A549 (cell line): ENCODE results near the gene NCAPH2. TPM values are rescaled to one million over a fixed set of nuclear protein-coding genes. Genes with fewer than 3 reads are reported as not detected.

Experiments
- ATAC-seq, 2 experiments: fragments of 200-7000 bp in 1 of 2; fragments of >200 bp in 1 of 2; cut with Nextera tagmentation in 1 of 2; cut with Tn5 transposase in 1 of 2; 3 replicates each; pipeline versions ENCODE4 v1.8.0 to v1.9.1; 2018 to 2020; ENCODE audit warnings: mild to moderate bottlenecking in 1 of 2, moderate library complexity in 1 of 2
- CTCF ChIA-PET: fragments of 300-600 bp; sonication (Branson Sonifier 250); formaldehyde crosslinking; extraction: SDS; loops from one replicate; lab custom pipeline; 2021; ENCODE audit warnings: antibody characterized with exemption, inconsistent platforms; lab: Yijun Ruan, JAX
- POLR2A ChIA-PET: fragments of 350-600 bp; formaldehyde crosslinking; extraction: SDS; loops from one replicate; lab custom pipeline; 2021; ENCODE audit warnings: antibody characterized with exemption, inconsistent platforms; lab: Yijun Ruan, JAX
- DNase-seq, 2 experiments: peaks; one replicate each; pipeline versions ENCODE4 v3.0.0 to v3.0.0-alpha.2; 2011 to 2016; ENCODE audit warnings: low read depth in 1 of 2, low spot score in 1 of 2
- FAIRE-seq: peaks from 2 replicates; lab custom pipeline; 2011; peaks lifted over from hg19 to GRCh38; lab: Jason Lieb, UNC
- H3K27ac ChIP-seq, 2 experiments: fragments of >200 bp; sonication (Bioruptor Twin); formaldehyde crosslinking; 3 replicates each; pipeline ENCODE4 v1.5.1; 2016 to 2017
- H3K4me1 ChIP-seq: fragments of >200 bp; sonication (Bioruptor Twin); formaldehyde crosslinking; 3 replicates; pipeline ENCODE4 v1.6.1; 2016
- H3K4me2 ChIP-seq: fragments of >200 bp; sonication (Bioruptor Twin); formaldehyde crosslinking; 3 replicates; pipeline ENCODE4 v1.6.1; 2016
- H3K4me3 ChIP-seq: fragments of >200 bp; sonication (Bioruptor Twin); formaldehyde crosslinking; 3 replicates; pipeline ENCODE4 v1.5.1; 2016
- H3K9me3 ChIP-seq: fragments of >200 bp; sonication (Bioruptor Twin); formaldehyde crosslinking; 3 replicates; pipeline ENCODE4 v1.6.1; 2016
- CEBPB ChIP-seq, 2 experiments: fragments of >200 bp in 1 of 2; sonication (Bioruptor Twin) in 1 of 2; formaldehyde crosslinking in 1 of 2; IDR thresholded peaks; 2 replicates each; pipeline ENCODE4 v1.6.1; 2012 to 2016
- CHD2 ChIP-seq: fragments of 150-350 bp; IDR thresholded peaks from 2 replicates; pipeline ENCODE4 v1.6.1; 2014; ENCODE audit warnings: low read length; ENCODE audit not compliant: partially characterized antibody
- CHD4 ChIP-seq: fragments of 200-600 bp; sonication (generic); IDR thresholded peaks from 2 replicates; pipeline ENCODE4 v1.6.1; 2016; ENCODE audit warnings: antibody characterized with exemption, mild to moderate bottlenecking, borderline replicate concordance
- EHF ChIP-seq: fragments of 250-450 bp; sonication (Bioruptor Pico); IDR thresholded peaks from 2 replicates; pipeline ENCODE4 v1.5.0; 2020; ENCODE audit warnings: mild to moderate bottlenecking
- EHMT2 ChIP-seq: fragments of 200-600 bp; sonication (generic); IDR thresholded peaks from 2 replicates; pipeline ENCODE4 v1.6.1; 2016; ENCODE audit warnings: antibody characterized with exemption, low read depth, mild to moderate bottlenecking, moderate library complexity
- EP300 ChIP-seq, 2 experiments: fragments of >200 bp; sonication (Bioruptor Twin); formaldehyde crosslinking; IDR thresholded peaks; 2 replicates in 1 of 2; 3 replicates in 1 of 2; pipeline ENCODE4 v1.6.1; 2016 to 2017
- ESRRA ChIP-seq: fragments of 150-350 bp; IDR thresholded peaks from 2 replicates; pipeline ENCODE4 v1.6.1; 2014; ENCODE audit warnings: mild to moderate bottlenecking, low read length, borderline replicate concordance
- FOSB ChIP-seq: fragments of 250-450 bp; sonication (Bioruptor Pico); IDR thresholded peaks from 2 replicates; pipeline ENCODE4 v1.5.0; 2020; ENCODE audit warnings: mild to moderate bottlenecking, moderate library complexity
- FOSL2 ChIP-seq, 2 experiments: fragments of 450-650 bp in 1 of 2; fragments of >200 bp in 1 of 2; sonication (Bioruptor Twin) in 1 of 2; formaldehyde crosslinking; IDR thresholded peaks; 2 replicates each; pipeline versions ENCODE4 v1.5.0 to v1.6.1; 2016 to 2020; ENCODE audit warnings: mild to moderate bottlenecking in 1 of 2, moderate library complexity in 1 of 2
- HOXB5 ChIP-seq: fragments of 250-450 bp; sonication (Bioruptor Pico); IDR thresholded peaks from 2 replicates; pipeline ENCODE4 v1.5.0; 2020; ENCODE audit warnings: mild to moderate bottlenecking, moderate library complexity
- KDM1A ChIP-seq: fragments of 200-600 bp; sonication (generic); IDR thresholded peaks from 2 replicates; pipeline ENCODE4 v1.6.1; 2016; ENCODE audit warnings: low read depth, mild to moderate bottlenecking
- KDM5A ChIP-seq: fragments of 200-600 bp; sonication (generic); IDR thresholded peaks from 2 replicates; pipeline ENCODE4 v1.6.1; 2016; ENCODE audit warnings: antibody characterized with exemption, mild to moderate bottlenecking
- NFE2L2 ChIP-seq: fragments of 150-350 bp; conservative IDR thresholded peaks from 2 replicates; pipeline ENCODE4 v1.6.1; 2014; ENCODE audit warnings: low read length
- NPAS2 ChIP-seq: fragments of 250-450 bp; sonication (Bioruptor Pico); IDR thresholded peaks from 2 replicates; pipeline ENCODE4 v1.8.0; 2022; ENCODE audit warnings: mild to moderate bottlenecking, moderate library complexity, borderline replicate concordance
- NR3C1 ChIP-seq: fragments of >200 bp; sonication (Bioruptor Twin); formaldehyde crosslinking; IDR thresholded peaks from 3 replicates; pipeline ENCODE4 v1.6.1; 2017
- PHF8 ChIP-seq: fragments of 200-600 bp; sonication (generic); IDR thresholded peaks from 2 replicates; pipeline ENCODE4 v1.6.1; 2016; ENCODE audit warnings: low read depth, mild to moderate bottlenecking, antibody characterized with exemption, moderate library complexity, borderline replicate concordance
- RARB ChIP-seq: fragments of 250-450 bp; sonication (Bioruptor Pico); IDR thresholded peaks from 2 replicates; pipeline ENCODE4 v1.8.0; 2021; ENCODE audit warnings: mild to moderate bottlenecking, moderate library complexity
- RFX5 ChIP-seq: fragments of 450-650 bp; IDR thresholded peaks from 2 replicates; pipeline ENCODE4 v1.7.1; 2014; ENCODE audit warnings: antibody characterized with exemption, mild to moderate bottlenecking, moderate library complexity
- RNF2 ChIP-seq: fragments of 200-600 bp; sonication (generic); IDR thresholded peaks from 2 replicates; pipeline ENCODE4 v1.6.1; 2016; ENCODE audit warnings: low read depth, mild to moderate bottlenecking, antibody characterized with exemption, moderate library complexity, borderline replicate concordance
- ZC3H11A ChIP-seq: fragments of 450-650 bp; IDR thresholded peaks from 2 replicates; pipeline ENCODE4 v1.6.1; 2014; ENCODE audit warnings: antibody characterized with exemption, mild to moderate bottlenecking
- ZSCAN20 ChIP-seq: fragments of 250-450 bp; sonication (Bioruptor Pico); IDR thresholded peaks from 2 replicates; pipeline ENCODE4 v1.8.0; 2022; ENCODE audit warnings: mild to moderate bottlenecking, moderate library complexity
- WGBS: methylation state at CpG from one replicate; pipeline ENCODE4 v1.1.6; 2017; ENCODE audit errors: missing lambda C conversion rate; 5-methylcytosine and 5-hydroxymethylcytosine counted together
- polyA plus RNA-seq, 4 experiments: library from polyadenylated mRNA; depleted of rRNA in 3 of 4; stranded (reverse); fragments of >200 nt; fragmentation: RNase III in 1 of 4; extraction: RNeasy Plus Mini Kit Qiagen cat#74134 plus additional on column Dnase treatment in 1 of 4; gene quantifications; 2 replicates in 3 of 4; 3 replicates in 1 of 4; pipeline ENCODE4 v1.2.3, GENCODE V29; 2011 to 2017
- TF ChIP-seq, protein P1 (sequence below): fragments of 150-350 bp; IDR thresholded peaks from 2 replicates; pipeline ENCODE4 v1.6.1; 2014; ENCODE audit warnings: low read depth, mild to moderate bottlenecking, low read length
- TF ChIP-seq, protein P2 (sequence below): fragments of >200 bp; sonication (Bioruptor Twin); formaldehyde crosslinking; IDR thresholded peaks from 3 replicates; pipeline ENCODE4 v1.6.1; 2016
- TF ChIP-seq, protein P3 (sequence below): IDR thresholded peaks from 2 replicates; pipeline ENCODE4 v1.6.1; 2012

NCAPH2 gene
- polyA plus RNA-seq, 2 of the 4 experiments (the other 2 are of a cell fraction): 14.3 to 27.7 TPM

DNA sequence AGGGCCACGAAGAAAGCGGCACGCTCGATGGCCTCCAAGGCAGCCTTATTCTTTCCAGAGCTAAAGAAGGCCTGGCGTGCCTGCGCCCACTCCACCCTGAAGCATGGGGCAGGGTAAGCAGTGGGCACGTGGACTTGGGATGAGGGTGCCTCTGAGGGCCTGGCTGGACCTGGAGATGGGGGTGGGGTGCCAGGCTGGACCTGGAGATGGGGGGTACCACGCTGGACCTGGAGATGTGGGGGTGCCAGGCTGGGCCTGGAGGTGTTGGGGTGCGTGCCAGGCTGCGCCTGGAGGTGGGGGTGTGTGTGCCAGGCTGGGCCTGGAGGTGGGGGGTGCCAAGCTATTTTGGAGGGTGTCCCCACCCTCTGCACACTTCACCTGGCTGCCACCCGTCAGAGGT lies 64.9 kb downstream of the NCAPH2 start:
- no peak overlapping the region for H3K4me3 ChIP-seq
- no peaks in the 10 kb centered on the region for H3K9me3 ChIP-seq
- no peak for TF ChIP-seq CHD4
- no peak for TF ChIP-seq CHD2
- TF ChIP-seq ZSCAN20 (CRISPR knock-in tag): no peak
- no peak for TF ChIP-seq FOSL2 (IDR thresholded peaks at IDR 0.05)
- no peak for TF ChIP-seq FOSL2 (CRISPR knock-in tag; IDR thresholded peaks at IDR 0.05)
- no peak for TF ChIP-seq ZC3H11A
- no peak for TF ChIP-seq HOXB5 (CRISPR knock-in tag)
- no peak for TF ChIP-seq RFX5
- no peak for TF ChIP-seq NPAS2 (CRISPR knock-in tag)
- TF ChIP-seq, protein P1, sequence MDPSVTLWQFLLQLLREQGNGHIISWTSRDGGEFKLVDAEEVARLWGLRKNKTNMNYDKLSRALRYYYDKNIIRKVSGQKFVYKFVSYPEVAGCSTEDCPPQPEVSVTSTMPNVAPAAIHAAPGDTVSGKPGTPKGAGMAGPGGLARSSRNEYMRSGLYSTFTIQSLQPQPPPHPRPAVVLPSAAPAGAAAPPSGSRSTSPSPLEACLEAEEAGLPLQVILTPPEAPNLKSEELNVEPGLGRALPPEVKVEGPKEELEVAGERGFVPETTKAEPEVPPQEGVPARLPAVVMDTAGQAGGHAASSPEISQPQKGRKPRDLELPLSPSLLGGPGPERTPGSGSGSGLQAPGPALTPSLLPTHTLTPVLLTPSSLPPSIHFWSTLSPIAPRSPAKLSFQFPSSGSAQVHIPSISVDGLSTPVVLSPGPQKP: no peak
- no peak for TF ChIP-seq NFE2L2
- TF ChIP-seq EHF (CRISPR knock-in tag): no peak
- TF ChIP-seq NR3C1: no peak
- no peak for TF ChIP-seq EHMT2
- ChIA-PET POLR2A (no interaction called here), CTCF (interaction anchor here (1.1 to 6.7 kb wide), 4 partner anchors 8 to 48 kb away, joined by 3 to 53 read pairs (median 6); partner anchors contain the start of genes SCO2 and SYCE3)
- ATAC-seq (no peak), FAIRE-seq (no peak), DNase-seq (no peak)
- WGBS: 90% methylated on average over 4 of the region's 11 CpGs
- H3K4me1 ChIP-seq: no peaks in the 10 kb centered on the region
- no peak overlapping the region for H3K27ac ChIP-seq
- H3K4me2 ChIP-seq: no peak overlapping the region

DNA sequence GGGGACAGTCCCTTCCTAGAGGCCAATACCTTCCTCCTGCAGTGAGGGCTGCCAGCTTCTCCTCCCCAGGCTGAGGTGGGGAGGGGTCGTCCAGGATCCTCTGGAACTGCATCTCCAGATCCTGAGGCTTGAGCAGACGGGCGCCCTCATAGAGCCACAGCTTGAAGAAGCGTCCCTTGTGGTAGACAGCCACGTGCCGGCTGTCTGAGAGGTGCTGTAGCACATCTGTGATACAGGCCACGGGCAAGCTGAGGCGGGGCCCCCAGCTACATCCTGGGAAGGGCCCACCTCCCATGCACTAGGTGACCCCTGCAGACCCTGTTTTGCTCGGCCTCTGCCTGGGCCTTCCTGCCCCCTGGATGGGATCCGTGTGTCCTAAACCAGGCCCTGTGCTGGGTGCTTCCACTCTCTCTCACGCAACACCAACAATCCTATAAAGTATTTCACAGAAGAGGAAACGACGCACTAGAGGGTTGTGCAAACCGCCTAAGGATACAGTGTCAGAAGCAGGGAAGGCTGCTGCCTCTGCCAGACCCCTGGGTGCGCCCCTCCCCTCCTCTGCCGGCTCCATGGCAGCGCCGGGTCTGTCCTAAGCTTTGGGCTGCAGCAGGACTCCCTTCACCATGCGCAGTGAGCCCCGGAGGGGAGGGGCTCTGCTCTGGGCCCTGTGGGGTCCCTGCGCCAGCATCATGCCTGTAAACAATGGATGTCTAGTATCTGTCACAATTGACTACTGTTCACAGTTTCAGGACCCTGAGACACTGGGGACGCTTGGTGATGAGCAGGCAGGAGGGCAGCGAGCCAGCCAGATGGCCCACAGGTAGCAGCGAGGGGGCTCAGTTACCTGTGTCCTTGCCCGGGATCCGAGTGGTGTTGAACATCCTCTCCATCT lies 65.7 kb downstream of the NCAPH2 start:
- POLR2A ChIA-PET: no interaction called here
- Histone ChIP-seq H3K4me3 (no peak overlapping the region), H3K4me1 (no peaks in the 10 kb centered on the region), H3K27ac (no peak overlapping the region)
- no peak for FAIRE-seq
- WGBS: 83% methylated on average over 8 of the region's 26 CpGs
- TF ChIP-seq KDM5A (no peak), CEBPB (IDR thresholded peaks at IDR 0.05) (no peak), EP300 (IDR thresholded peaks at IDR 0.05) (no peak), ESRRA (no peak), FOSB (CRISPR knock-in tag) (no peak), PHF8 (no peak), RARB (CRISPR knock-in tag) (no peak), KDM1A (no peak), RNF2 (no peak)
- TF ChIP-seq, protein P2, sequence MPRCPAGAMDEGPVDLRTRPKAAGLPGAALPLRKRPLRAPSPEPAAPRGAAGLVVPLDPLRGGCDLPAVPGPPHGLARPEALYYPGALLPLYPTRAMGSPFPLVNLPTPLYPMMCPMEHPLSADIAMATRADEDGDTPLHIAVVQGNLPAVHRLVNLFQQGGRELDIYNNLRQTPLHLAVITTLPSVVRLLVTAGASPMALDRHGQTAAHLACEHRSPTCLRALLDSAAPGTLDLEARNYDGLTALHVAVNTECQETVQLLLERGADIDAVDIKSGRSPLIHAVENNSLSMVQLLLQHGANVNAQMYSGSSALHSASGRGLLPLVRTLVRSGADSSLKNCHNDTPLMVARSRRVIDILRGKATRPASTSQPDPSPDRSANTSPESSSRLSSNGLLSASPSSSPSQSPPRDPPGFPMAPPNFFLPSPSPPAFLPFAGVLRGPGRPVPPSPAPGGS: no peak
- TF ChIP-seq, protein P3, sequence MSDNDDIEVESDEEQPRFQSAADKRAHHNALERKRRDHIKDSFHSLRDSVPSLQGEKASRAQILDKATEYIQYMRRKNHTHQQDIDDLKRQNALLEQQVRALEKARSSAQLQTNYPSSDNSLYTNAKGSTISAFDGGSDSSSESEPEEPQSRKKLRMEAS: no peak
- TF ChIP-seq, all 56 proteins: peak for 0
- Histone ChIP-seq H3K9me3 (no peaks in the 10 kb centered on the region), H3K4me2 (no peak overlapping the region)
- no peak for ATAC-seq
- CTCF ChIA-PET: interaction anchor here (1.1 to 6.7 kb wide), 2 partner anchors 9 to 47 kb away, joined by 3 to 53 read pairs; partner anchors contain the start of gene SYCE3
- no peak for DNase-seq
